ENCODE measurements around the gene TMEM218.

The TMEM218 gene

GRCh38 chr11:125138966-125139365 lies 27.5 kb upstream of the TMEM218 start:
- no peak for TF ChIP-seq CTCF (conservative IDR thresholded peaks at IDR 0.05; ENCODE audit: low read depth, low read length)
- Histone ChIP-seq H4K20me1 (ENCODE audit: insufficient read depth) (no peaks in the 10 kb centered on the region), H3K27ac (no peak overlapping the region), H3K79me2 (ENCODE audit: insufficient read depth, low read depth) (no peaks in the 10 kb centered on the region), H3K27me3 (ENCODE audit: insufficient read depth, low read depth) (no peaks in the 10 kb centered on the region), H3K4me2 (no peak overlapping the region), H2AFZ (ENCODE audit: low read depth) (no peak overlapping the region), H3K4me3 (IDR thresholded peaks at IDR 0.05; ENCODE audit: insufficient read depth, low read depth, low read length) (no peak overlapping the region), H3K36me3 (ENCODE audit: insufficient read depth) (no peaks in the 10 kb centered on the region), H3K4me1 (ENCODE audit: low read depth, poor library complexity, severe bottlenecking) (no peaks in the 10 kb centered on the region), H3K9ac (no peak overlapping the region)

- no peaks in the 10 kb centered on the region for H3K79me2 ChIP-seq (ENCODE audit: insufficient read depth, low read depth)
- TF ChIP-seq CTCF (conservative IDR thresholded peaks at IDR 0.05; ENCODE audit: low read depth, low read length) = no peak
- H3K4me2 ChIP-seq = no peak overlapping the region
- H3K4me3 ChIP-seq (IDR thresholded peaks at IDR 0.05; ENCODE audit: insufficient read depth, low read depth, low read length) = no peak overlapping the region
- no peak overlapping the region for H3K9ac ChIP-seq
- no peaks in the 10 kb centered on the region for H4K20me1 ChIP-seq (ENCODE audit: insufficient read depth)
- no peak overlapping the region for H2AFZ ChIP-seq (ENCODE audit: low read depth)
- no peaks in the 10 kb centered on the region for H3K36me3 ChIP-seq (ENCODE audit: insufficient read depth)
- no peaks in the 10 kb centered on the region for H3K4me1 ChIP-seq (ENCODE audit: low read depth, poor library complexity, severe bottlenecking)
- no peaks in the 10 kb centered on the region for H3K27me3 ChIP-seq (ENCODE audit: insufficient read depth, low read depth)
- no peak overlapping the region for H3K27ac ChIP-seq
Observed at GRCh38 chr11:125136001-125136400, 24.6 kb upstream of the TMEM218 start.

GRCh38 chr11:125132596-125132995 lies 21.2 kb upstream of the TMEM218 start:
- Histone ChIP-seq H3K36me3 (ENCODE audit: insufficient read depth) (no peaks in the 10 kb centered on the region), H3K79me2 (ENCODE audit: insufficient read depth, low read depth) (no peaks in the 10 kb centered on the region), H3K27ac (no peak overlapping the region), H3K9ac (no peak overlapping the region), H3K27me3 (ENCODE audit: insufficient read depth, low read depth) (no peaks in the 10 kb centered on the region), H3K4me1 (ENCODE audit: low read depth, poor library complexity, severe bottlenecking) (no peaks in the 10 kb centered on the region), H3K4me3 (IDR thresholded peaks at IDR 0.05; ENCODE audit: insufficient read depth, low read depth, low read length) (no peak overlapping the region), H2AFZ (ENCODE audit: low read depth) (no peak overlapping the region), H3K4me2 (no peak overlapping the region), H4K20me1 (ENCODE audit: insufficient read depth) (no peaks in the 10 kb centered on the region)
- TF ChIP-seq CTCF (conservative IDR thresholded peaks at IDR 0.05; ENCODE audit: low read depth, low read length) = no peak

- no peak overlapping the region for H3K9ac ChIP-seq
- H3K27me3 ChIP-seq (ENCODE audit: insufficient read depth, low read depth) = no peaks in the 10 kb centered on the region
- H2AFZ ChIP-seq (ENCODE audit: low read depth) = no peak overlapping the region
- H3K4me2 ChIP-seq = no peak overlapping the region
- TF ChIP-seq CTCF (conservative IDR thresholded peaks at IDR 0.05; ENCODE audit: low read depth, low read length) = no peak
- H3K4me1 ChIP-seq (ENCODE audit: low read depth, poor library complexity, severe bottlenecking) = no peaks in the 10 kb centered on the region
- no peaks in the 10 kb centered on the region for H3K36me3 ChIP-seq (ENCODE audit: insufficient read depth)
- H3K4me3 ChIP-seq (IDR thresholded peaks at IDR 0.05; ENCODE audit: insufficient read depth, low read depth, low read length) = no peak overlapping the region
- no peak overlapping the region for H3K27ac ChIP-seq
- H3K79me2 ChIP-seq (ENCODE audit: insufficient read depth, low read depth) = no peaks in the 10 kb centered on the region
- no peaks in the 10 kb centered on the region for H4K20me1 ChIP-seq (ENCODE audit: insufficient read depth)
Observed at GRCh38 chr11:125132071-125132470, 20.6 kb upstream of the TMEM218 start.

Measured in KMS-11 (cell line).